GM12878 (cell line): ENCODE results near the gene DEGS2.

Experiments
- TAF1 ChIP-seq: IDR thresholded peaks from 2 replicates; pipeline ENCODE4 v1.6.1; 2011; ENCODE audit warnings: mild to moderate bottlenecking, low read depth, low read length, borderline replicate concordance
- ZZZ3 ChIP-seq: IDR thresholded peaks from 2 replicates; pipeline ENCODE4 v1.6.1; 2011; ENCODE audit warnings: low read depth; ENCODE audit not compliant: control insufficient read depth, insufficient read length

DNA sequence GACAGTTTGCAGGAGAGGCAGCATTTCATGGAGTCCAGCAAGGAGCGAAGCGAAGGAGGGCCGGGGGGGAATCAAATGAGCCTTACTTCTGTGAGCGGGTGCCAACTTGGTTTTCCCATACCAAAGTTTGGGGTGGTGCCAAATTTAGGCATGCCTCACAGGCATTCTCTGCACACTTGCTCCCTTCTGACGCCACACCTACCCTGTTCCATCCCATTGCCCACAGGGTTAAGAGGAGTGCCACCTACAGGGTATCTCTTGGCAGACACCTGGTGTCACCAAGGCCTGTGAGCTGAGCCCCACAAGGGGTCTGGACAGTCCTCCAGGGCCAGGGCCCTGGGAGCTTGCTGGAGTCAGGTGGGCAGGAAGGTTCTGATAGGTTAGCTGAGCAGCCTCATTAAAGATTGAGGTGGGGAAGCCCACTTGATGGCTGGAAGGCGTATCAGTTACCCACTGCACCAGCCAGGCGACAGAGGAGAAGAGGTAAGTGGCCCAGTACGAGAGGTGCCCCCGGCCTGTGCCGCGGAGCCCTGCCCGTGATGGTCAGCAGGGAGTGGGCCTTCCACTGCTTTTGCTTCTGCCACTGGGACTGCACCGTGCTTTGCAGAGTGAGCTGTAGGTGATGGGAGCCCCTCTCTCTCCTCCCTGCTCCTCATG lies 45.2 kb downstream of the DEGS2 start:
- TF ChIP-seq ZZZ3 (no peak), TAF1 (no peak)
